GM12891 (cell line): ENCODE results near the gene OSBPL1A.

Experiments
- POLR2A ChIP-seq: IDR thresholded peaks from 2 replicates; pipeline ENCODE4 v1.6.1; 2011; ENCODE audit warnings: low read depth, low read length, control low read depth
- POLR2AphosphoS5 ChIP-seq: IDR thresholded peaks from 2 replicates; pipeline ENCODE4 v1.6.1; 2011; ENCODE audit warnings: low read depth, low read length, control low read depth
- TAF1 ChIP-seq: IDR thresholded peaks from 2 replicates; pipeline ENCODE4 v1.6.1; 2011; ENCODE audit warnings: low read depth, low read length, control low read depth

DNA sequence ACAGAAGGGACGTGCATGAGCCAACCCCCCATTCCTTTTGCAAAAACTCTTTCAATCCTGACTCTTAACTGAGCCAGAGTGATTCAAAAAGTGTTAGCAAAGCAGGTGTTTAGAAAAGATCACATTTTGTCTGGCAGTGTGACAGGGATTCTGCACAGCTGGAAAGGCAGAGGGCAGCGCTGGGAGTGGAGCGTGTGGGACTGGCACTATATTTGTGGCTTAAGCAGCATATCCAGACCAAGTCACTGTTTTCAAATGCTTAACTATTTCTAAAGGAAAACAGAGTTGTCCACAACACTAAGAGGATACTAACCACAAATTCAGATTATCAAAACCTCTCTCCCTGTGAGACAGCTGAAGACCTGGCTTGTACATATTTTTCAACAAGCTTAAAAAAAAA is 239.8 kb downstream of the OSBPL1A start:
- TF ChIP-seq TAF1 (no peak), POLR2AphosphoS5 (no peak), POLR2A (no peak)
